ENCODE results near the gene MED15.

MED15 gene

GRCh38 chr22:20622650-20623339 is 115.4 kb downstream of the MED15 start:
- Histone ChIP-seq H3K9ac (ENCODE audit: low read length) (no peak overlapping the region), H2BK120ac (ENCODE audit: insufficient read depth, low read length, poor library complexity) (no peak overlapping the region), H3K27me3 (ENCODE audit: insufficient read depth, low read length) (no peaks in the 10 kb centered on the region), H4K8ac (ENCODE audit: low read depth, low read length) (no peak overlapping the region), H3K18ac (ENCODE audit: low read length) (no peak overlapping the region), H3K4me3 (ENCODE audit: low read depth, low read length) (no peak overlapping the region), H3K4ac (ENCODE audit: low read depth, low read length) (no peak overlapping the region), H2AFZ (ENCODE audit: insufficient read depth, low read length, poor library complexity) (no peak overlapping the region), H3K79me1 (ENCODE audit: low read length) (no peaks in the 10 kb centered on the region), H4K12ac (ENCODE audit: low read depth, low read length) (no peak overlapping the region), H3K14ac (ENCODE audit: low read length) (no peak overlapping the region), H3K4me2 (ENCODE audit: low read length) (no peak overlapping the region), H2BK5ac (ENCODE audit: low read depth, low read length, poor library complexity) (no peak overlapping the region), H3K36me3 (ENCODE audit: control insufficient read depth in 1 of 2, insufficient read depth in 2 of 2, low read length in 2 of 2) (no peaks in the 10 kb centered on the region), H2BK12ac (ENCODE audit: low read length) (no peak overlapping the region), H3K4me1 (ENCODE audit: control insufficient read depth in 1 of 2, insufficient read depth in 2 of 2, low read length in 2 of 2) (no peaks in the 10 kb centered on the region), H2AK5ac (ENCODE audit: low read length) (no peak overlapping the region), H3K79me2 (ENCODE audit: control insufficient read depth, insufficient read depth, low read length, poor library complexity) (no peaks in the 10 kb centered on the region), H3K9me3 (ENCODE audit: insufficient read depth, low read depth, low read length) (no peaks in the 10 kb centered on the region), H4K91ac (ENCODE audit: low read depth, low read length) (no peak overlapping the region), H3K27ac (ENCODE audit: low read depth, low read length) (no peak overlapping the region), H3K23ac (ENCODE audit: low read length) (no peak overlapping the region)
- DNase-seq: no peak
- no CpG with 5 or more reads among the region's 13 CpGs for WGBS (ENCODE audit: extremely low coverage, insufficient coverage, insufficient read length)

- no peaks in the 10 kb centered on the region for H3K9me3 ChIP-seq (ENCODE audit: insufficient read depth, low read depth, low read length)
- no peak overlapping the region for H3K9ac ChIP-seq (ENCODE audit: low read length)
- no peak overlapping the region for H4K8ac ChIP-seq (ENCODE audit: low read depth, low read length)
- H2BK12ac ChIP-seq (ENCODE audit: low read length): no peak overlapping the region
- H3K4me1 ChIP-seq (ENCODE audit: control insufficient read depth in 1 of 2, insufficient read depth in 2 of 2, low read length in 2 of 2): no peaks in the 10 kb centered on the region
- no CpG with 5 or more reads among the region's 5 CpGs for WGBS (ENCODE audit: extremely low coverage, insufficient coverage, insufficient read length)
- H2BK120ac ChIP-seq (ENCODE audit: insufficient read depth, low read length, poor library complexity): no peak overlapping the region
- H4K12ac ChIP-seq (ENCODE audit: low read depth, low read length): no peak overlapping the region
- no peak overlapping the region for H2AK5ac ChIP-seq (ENCODE audit: low read length)
- no peak overlapping the region for H3K18ac ChIP-seq (ENCODE audit: low read length)
- no peaks in the 10 kb centered on the region for H3K79me1 ChIP-seq (ENCODE audit: low read length)
- H3K23ac ChIP-seq (ENCODE audit: low read length): no peak overlapping the region
- no peaks in the 10 kb centered on the region for H3K27me3 ChIP-seq (ENCODE audit: insufficient read depth, low read length)
- no peak overlapping the region for H3K4me2 ChIP-seq (ENCODE audit: low read length)
- H4K91ac ChIP-seq (ENCODE audit: low read depth, low read length): no peak overlapping the region
- no peak overlapping the region for H2AFZ ChIP-seq (ENCODE audit: insufficient read depth, low read length, poor library complexity)
- H3K4ac ChIP-seq (ENCODE audit: low read depth, low read length): no peak overlapping the region
- H3K4me3 ChIP-seq (ENCODE audit: low read depth, low read length): no peak overlapping the region
- no peak for DNase-seq
- H3K36me3 ChIP-seq (ENCODE audit: control insufficient read depth in 1 of 2, insufficient read depth in 2 of 2, low read length in 2 of 2): no peaks in the 10 kb centered on the region
- no peak overlapping the region for H3K14ac ChIP-seq (ENCODE audit: low read length)
- no peak overlapping the region for H3K27ac ChIP-seq (ENCODE audit: low read depth, low read length)
- no peak overlapping the region for H2BK5ac ChIP-seq (ENCODE audit: low read depth, low read length, poor library complexity)
- H3K79me2 ChIP-seq (ENCODE audit: control insufficient read depth, insufficient read depth, low read length, poor library complexity): no peaks in the 10 kb centered on the region
Observed at GRCh38 chr22:20624161-20624616, 116.8 kb downstream of the MED15 start.

- no peak overlapping the region for H3K23ac ChIP-seq (ENCODE audit: low read length)
- H3K79me1 ChIP-seq (ENCODE audit: low read length): no peaks in the 10 kb centered on the region
- no peak for DNase-seq
- H3K27me3 ChIP-seq (ENCODE audit: insufficient read depth, low read length): no peaks in the 10 kb centered on the region
- H4K12ac ChIP-seq (ENCODE audit: low read depth, low read length): no peak overlapping the region
- no peak overlapping the region for H3K4ac ChIP-seq (ENCODE audit: low read depth, low read length)
- H3K4me2 ChIP-seq (ENCODE audit: low read length): no peak overlapping the region
- no peaks in the 10 kb centered on the region for H3K79me2 ChIP-seq (ENCODE audit: control insufficient read depth, insufficient read depth, low read length, poor library complexity)
- no peak overlapping the region for H3K9ac ChIP-seq (ENCODE audit: low read length)
- H3K9me3 ChIP-seq (ENCODE audit: insufficient read depth, low read depth, low read length): no peaks in the 10 kb centered on the region
- H3K27ac ChIP-seq (ENCODE audit: low read depth, low read length): no peak overlapping the region
- H2AFZ ChIP-seq (ENCODE audit: insufficient read depth, low read length, poor library complexity): no peak overlapping the region
- WGBS (ENCODE audit: extremely low coverage, insufficient coverage, insufficient read length): no CpG with 5 or more reads among the region's 4 CpGs
- H2AK5ac ChIP-seq (ENCODE audit: low read length): no peak overlapping the region
- H3K18ac ChIP-seq (ENCODE audit: low read length): no peak overlapping the region
- H4K91ac ChIP-seq (ENCODE audit: low read depth, low read length): no peak overlapping the region
- H2BK12ac ChIP-seq (ENCODE audit: low read length): no peak overlapping the region
- no peaks in the 10 kb centered on the region for H3K4me1 ChIP-seq (ENCODE audit: control insufficient read depth in 1 of 2, insufficient read depth in 2 of 2, low read length in 2 of 2)
- no peaks in the 10 kb centered on the region for H3K36me3 ChIP-seq (ENCODE audit: control insufficient read depth in 1 of 2, insufficient read depth in 2 of 2, low read length in 2 of 2)
- no peak overlapping the region for H2BK120ac ChIP-seq (ENCODE audit: insufficient read depth, low read length, poor library complexity)
- no peak overlapping the region for H3K14ac ChIP-seq (ENCODE audit: low read length)
- H4K8ac ChIP-seq (ENCODE audit: low read depth, low read length): no peak overlapping the region
- H2BK5ac ChIP-seq (ENCODE audit: low read depth, low read length, poor library complexity): no peak overlapping the region
- no peak overlapping the region for H3K4me3 ChIP-seq (ENCODE audit: low read depth, low read length)
Observed at GRCh38 chr22:20625270-20625669, 117.9 kb downstream of the MED15 start.

- H2AFZ ChIP-seq (ENCODE audit: insufficient read depth, low read length, poor library complexity): no peak overlapping the region
- no peak overlapping the region for H3K27ac ChIP-seq (ENCODE audit: low read depth, low read length)
- no peaks in the 10 kb centered on the region for H3K79me1 ChIP-seq (ENCODE audit: low read length)
Observed at GRCh38 chr22:20626811-20627210, 119.4 kb downstream of the MED15 start.

More at GRCh38 chr22:20626811-20627210, 119.4 kb downstream of the MED15 start:
- no CpG with 5 or more reads among the region's 4 CpGs for WGBS (ENCODE audit: extremely low coverage, insufficient coverage, insufficient read length)
- H3K36me3 ChIP-seq (ENCODE audit: control insufficient read depth in 1 of 2, insufficient read depth in 2 of 2, low read length in 2 of 2): no peaks in the 10 kb centered on the region
- no peaks in the 10 kb centered on the region for H3K27me3 ChIP-seq (ENCODE audit: insufficient read depth, low read length)
- no peak overlapping the region for H3K4me2 ChIP-seq (ENCODE audit: low read length)
- no peak overlapping the region for H2BK120ac ChIP-seq (ENCODE audit: insufficient read depth, low read length, poor library complexity)
- H4K12ac ChIP-seq (ENCODE audit: low read depth, low read length): no peak overlapping the region
- no peak overlapping the region for H2AK5ac ChIP-seq (ENCODE audit: low read length)
- no peak for DNase-seq
- H2BK5ac ChIP-seq (ENCODE audit: low read depth, low read length, poor library complexity): no peak overlapping the region
- no peak overlapping the region for H3K9ac ChIP-seq (ENCODE audit: low read length)
- no peaks in the 10 kb centered on the region for H3K79me2 ChIP-seq (ENCODE audit: control insufficient read depth, insufficient read depth, low read length, poor library complexity)
- H3K9me3 ChIP-seq (ENCODE audit: insufficient read depth, low read depth, low read length): no peaks in the 10 kb centered on the region
- H3K4me1 ChIP-seq (ENCODE audit: control insufficient read depth in 1 of 2, insufficient read depth in 2 of 2, low read length in 2 of 2): no peaks in the 10 kb centered on the region
- no peak overlapping the region for H3K4ac ChIP-seq (ENCODE audit: low read depth, low read length)
- H3K4me3 ChIP-seq (ENCODE audit: low read depth, low read length): no peak overlapping the region
- no peak overlapping the region for H2BK12ac ChIP-seq (ENCODE audit: low read length)
- H4K8ac ChIP-seq (ENCODE audit: low read depth, low read length): no peak overlapping the region
- no peak overlapping the region for H3K23ac ChIP-seq (ENCODE audit: low read length)
- H3K18ac ChIP-seq (ENCODE audit: low read length): no peak overlapping the region
- H4K91ac ChIP-seq (ENCODE audit: low read depth, low read length): no peak overlapping the region
- no peak overlapping the region for H3K14ac ChIP-seq (ENCODE audit: low read length)
